ENCODE measurements around the gene ABTB2. TPM values are rescaled to one million over a fixed set of nuclear protein-coding genes. Genes with fewer than 3 reads are reported as not detected.

ABTB2 gene
- total RNA-seq, 2 experiments from 2014 or later = 0.91 to 0.97 TPM

DNA sequence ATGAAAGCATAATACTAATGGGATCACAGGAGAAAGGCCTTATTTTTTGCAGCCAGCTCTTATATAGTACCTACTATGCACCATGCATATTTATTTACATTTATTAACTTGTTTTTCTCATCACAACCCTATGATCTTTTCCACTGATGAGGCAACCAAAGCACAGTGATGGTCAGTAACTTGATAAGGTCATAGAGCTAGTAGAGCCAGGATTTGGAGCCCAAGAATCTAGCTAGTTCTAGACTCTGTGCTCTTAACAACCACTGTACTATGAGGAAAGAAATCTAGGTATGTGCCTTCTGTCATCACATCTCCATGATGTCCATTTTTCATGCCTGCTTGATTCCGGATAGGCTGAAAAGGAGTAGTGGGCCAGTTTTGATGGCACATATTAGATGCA, 24.0 kb upstream of the ABTB2 start:
- ATAC-seq (ENCODE audit: low read depth) = no peak
- Mint-ChIP-seq H3K4me3 (no peak overlapping the region), H3K4me1 (no peaks in the 10 kb centered on the region), H3K27me3 (peaks cover 20% of the 10 kb centered on the region), H3K27ac (no peak overlapping the region), H3K36me3 (no peaks in the 10 kb centered on the region), H3K9me3 (peaks cover 9% of the 10 kb centered on the region)
- DNase-seq = no peak
- POLR2A ChIA-PET = no interaction called here

DNA sequence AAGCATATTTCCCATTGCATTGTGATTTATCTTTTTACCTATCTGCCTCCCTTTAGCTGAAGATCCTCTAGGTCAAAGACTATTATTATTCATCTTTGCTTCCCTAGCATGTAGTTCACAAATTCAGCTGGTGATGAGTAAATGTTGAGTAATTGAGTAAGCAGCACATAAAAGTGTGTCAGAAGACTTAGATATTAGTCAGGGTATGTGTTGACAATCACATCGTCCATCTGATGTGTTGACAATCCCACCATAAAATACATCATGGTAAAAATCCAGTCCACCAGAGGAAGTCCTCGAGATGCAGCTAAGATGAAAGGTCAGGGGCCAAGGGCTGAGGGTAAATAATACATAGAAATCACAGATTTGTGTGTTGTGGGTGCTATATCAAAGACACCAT, 22.9 kb upstream of the ABTB2 start:
- ATAC-seq (ENCODE audit: low read depth) (no peak), DNase-seq (no peak)
- peaks cover 20% of the 10 kb centered on the region for H3K27me3 Mint-ChIP-seq
- peaks cover 12% of the 10 kb centered on the region for H3K9me3 Mint-ChIP-seq
- H3K27ac Mint-ChIP-seq = no peak overlapping the region
- H3K4me3 Mint-ChIP-seq = no peak overlapping the region
- peaks cover 1% of the 10 kb centered on the region for H3K36me3 Mint-ChIP-seq
- POLR2A ChIA-PET = no interaction called here
- no peaks in the 10 kb centered on the region for H3K4me1 Mint-ChIP-seq

DNA sequence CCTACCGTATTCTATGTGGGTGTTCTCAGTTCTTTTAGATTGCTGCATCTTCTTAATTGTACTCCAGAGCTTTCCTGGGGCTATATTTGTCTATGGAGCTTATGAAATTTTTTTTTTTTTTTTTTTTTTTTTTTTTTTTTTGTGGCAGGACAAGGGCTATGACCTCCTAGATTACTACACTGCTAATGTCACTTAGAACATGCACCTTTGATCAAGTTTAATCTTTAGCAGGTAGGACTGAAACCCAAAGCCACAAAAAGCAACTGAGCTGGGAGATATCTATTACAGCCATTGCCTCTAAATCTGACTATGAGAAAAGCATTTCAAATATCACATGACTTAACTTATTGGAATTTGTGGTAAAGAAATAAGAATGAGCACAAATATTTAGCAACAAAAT, 21.7 kb upstream of the ABTB2 start:
- no peak overlapping the region for H3K4me3 Mint-ChIP-seq
- peaks cover 16% of the 10 kb centered on the region for H3K9me3 Mint-ChIP-seq
- H3K4me1 Mint-ChIP-seq = no peaks in the 10 kb centered on the region
- H3K27me3 Mint-ChIP-seq = peaks cover 23% of the 10 kb centered on the region
- peaks cover 1% of the 10 kb centered on the region for H3K36me3 Mint-ChIP-seq
- DNase-seq (no peak), ATAC-seq (ENCODE audit: low read depth) (no peak)
- POLR2A ChIA-PET = no interaction called here
- H3K27ac Mint-ChIP-seq = no peak overlapping the region

DNA sequence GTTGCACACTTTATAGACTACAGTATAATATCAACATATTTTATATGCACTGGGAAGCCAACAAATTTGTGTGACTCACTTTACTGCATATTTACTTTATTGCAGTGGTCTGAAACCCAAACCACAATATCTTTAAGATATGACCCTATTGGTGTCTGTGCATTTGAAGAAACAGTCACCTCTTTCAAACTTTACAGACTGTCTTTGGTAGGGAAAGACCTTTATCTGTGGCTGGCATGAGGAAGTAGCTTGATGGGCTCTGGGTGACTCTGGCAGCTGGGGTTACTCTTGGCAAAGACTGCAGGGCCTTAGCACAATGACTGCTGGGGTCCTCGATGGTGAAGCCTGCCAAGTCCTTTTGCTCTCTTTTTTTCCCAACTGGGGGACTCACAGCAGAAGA, 21.3 kb upstream of the ABTB2 start:
- no peak for ATAC-seq (ENCODE audit: low read depth)
- no peak overlapping the region for H3K27ac Mint-ChIP-seq
- POLR2A ChIA-PET = no interaction called here
- no peaks in the 10 kb centered on the region for H3K4me1 Mint-ChIP-seq
- H3K9me3 Mint-ChIP-seq = peaks cover 16% of the 10 kb centered on the region
- no peak overlapping the region for H3K4me3 Mint-ChIP-seq
- no peak for DNase-seq
- H3K36me3 Mint-ChIP-seq = peaks cover 1% of the 10 kb centered on the region
- H3K27me3 Mint-ChIP-seq = peaks cover 23% of the 10 kb centered on the region

DNA sequence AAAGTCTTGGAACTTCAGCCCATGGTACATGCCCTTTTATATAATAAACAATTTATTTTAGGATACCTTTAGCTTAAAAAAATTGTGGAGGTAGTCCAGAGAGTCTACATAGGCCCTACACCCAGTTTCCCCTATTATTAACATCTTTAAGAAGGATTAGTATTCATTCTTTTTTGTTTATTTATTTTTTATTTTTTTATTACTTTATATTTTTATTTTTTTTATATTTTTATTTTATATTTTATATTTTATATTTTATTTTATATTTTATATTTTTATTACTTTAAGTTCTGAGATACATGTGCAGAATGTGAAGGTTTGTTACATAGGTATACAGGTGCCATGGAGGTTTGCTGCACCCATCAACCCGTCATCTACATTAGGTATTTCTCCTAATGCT, 15.9 kb upstream of the ABTB2 start:
- Mint-ChIP-seq H3K36me3 (peaks cover 1% of the 10 kb centered on the region), H3K4me1 (no peaks in the 10 kb centered on the region), H3K9me3 (peaks cover 14% of the 10 kb centered on the region), H3K27ac (no peak overlapping the region), H3K4me3 (no peak overlapping the region), H3K27me3 (peaks cover 11% of the 10 kb centered on the region)
- DNase-seq = no peak
- POLR2A ChIA-PET = no interaction called here
- ATAC-seq (ENCODE audit: low read depth) = no peak

DNA sequence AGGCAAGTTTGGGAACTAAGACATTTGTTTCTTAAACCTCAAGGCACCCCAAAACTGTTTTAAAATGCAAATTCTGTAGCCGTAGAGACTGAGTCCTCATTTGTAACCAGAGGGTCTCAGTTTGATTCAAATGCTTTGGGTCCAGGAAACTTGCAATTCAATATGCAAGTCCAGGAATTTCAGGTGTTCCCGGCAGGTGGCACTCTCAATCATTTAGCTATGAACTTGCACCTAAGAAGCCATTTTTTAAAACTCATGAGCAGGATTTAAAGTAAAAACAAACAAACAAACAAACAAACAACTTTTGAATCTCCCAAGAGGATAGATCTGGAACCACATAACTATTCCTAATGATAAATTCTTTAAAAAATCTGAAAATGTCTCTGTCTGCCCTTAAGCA, 8.7 kb upstream of the ABTB2 start:
- DNase-seq (no peak), ATAC-seq (ENCODE audit: low read depth) (no peak)
- POLR2A ChIA-PET = no interaction called here
- Mint-ChIP-seq H3K4me1 (peaks cover 8% of the 10 kb centered on the region), H3K36me3 (no peaks in the 10 kb centered on the region), H3K27me3 (peaks cover 29% of the 10 kb centered on the region), H3K9me3 (no peaks in the 10 kb centered on the region), H3K27ac (no peak overlapping the region), H3K4me3 (no peak overlapping the region)

DNA sequence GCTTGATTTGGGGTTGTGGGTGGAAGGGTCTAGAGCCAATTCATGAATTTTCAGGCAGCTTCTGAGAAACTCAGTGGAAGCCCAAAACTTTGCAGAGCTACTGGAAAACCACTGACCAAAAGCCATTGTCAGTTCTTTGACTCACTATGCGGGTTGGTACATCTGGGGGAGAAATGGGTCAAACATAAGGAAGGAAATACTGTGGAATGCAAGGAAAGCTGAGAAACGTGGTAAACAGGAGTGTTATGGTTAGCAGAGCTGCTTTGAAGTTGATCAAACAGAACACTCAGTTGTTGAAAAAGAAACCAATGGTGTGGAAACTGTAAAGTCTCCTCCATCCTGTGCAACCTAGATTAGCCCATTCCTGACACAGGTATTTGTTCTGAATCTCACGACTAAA, 6.3 kb upstream of the ABTB2 start:
- DNase-seq (no peak), ATAC-seq (ENCODE audit: low read depth) (no peak)
- POLR2A ChIA-PET = no interaction called here
- Mint-ChIP-seq H3K27me3 (peaks cover 40% of the 10 kb centered on the region), H3K4me1 (peaks cover 11% of the 10 kb centered on the region), H3K27ac (no peak overlapping the region), H3K4me3 (no peak overlapping the region), H3K9me3 (no peaks in the 10 kb centered on the region), H3K36me3 (no peaks in the 10 kb centered on the region)

DNA sequence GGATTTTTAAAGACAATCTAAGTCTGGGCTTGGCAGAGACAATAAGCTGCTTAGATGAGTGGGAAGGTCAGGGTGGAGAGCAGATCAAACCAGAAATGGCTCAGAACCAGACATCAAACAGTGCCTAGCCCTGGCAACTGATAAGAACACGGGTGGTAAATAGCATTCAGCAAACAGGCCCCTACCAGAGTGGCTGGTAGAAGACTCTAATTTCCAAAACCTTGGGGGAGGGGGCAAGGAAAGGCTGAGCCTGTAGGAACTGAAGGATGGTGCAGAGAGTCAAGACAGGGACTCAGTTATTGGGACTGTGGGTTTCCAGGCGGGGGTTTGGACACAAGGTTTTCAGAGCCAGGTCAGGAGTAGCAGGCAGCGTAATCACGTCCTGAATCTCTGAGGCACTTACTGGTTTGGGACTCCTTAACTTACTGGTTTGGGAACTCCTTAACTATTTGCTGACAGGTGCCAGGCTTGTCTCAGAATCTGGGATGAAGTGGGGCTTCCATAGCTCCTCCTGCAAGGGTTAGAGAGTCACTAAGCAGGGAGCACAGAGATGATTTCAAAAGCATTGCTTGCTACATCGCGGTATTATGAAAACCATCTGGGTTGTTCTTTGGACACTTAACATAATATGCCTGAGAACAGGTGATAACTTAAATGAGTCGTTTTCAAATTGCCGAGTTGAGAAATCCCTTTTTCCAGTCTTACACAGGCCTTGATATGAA, 5.7 kb upstream of the ABTB2 start:
- H3K36me3 Mint-ChIP-seq = no peaks in the 10 kb centered on the region
- POLR2A ChIA-PET = no interaction called here

DNA sequence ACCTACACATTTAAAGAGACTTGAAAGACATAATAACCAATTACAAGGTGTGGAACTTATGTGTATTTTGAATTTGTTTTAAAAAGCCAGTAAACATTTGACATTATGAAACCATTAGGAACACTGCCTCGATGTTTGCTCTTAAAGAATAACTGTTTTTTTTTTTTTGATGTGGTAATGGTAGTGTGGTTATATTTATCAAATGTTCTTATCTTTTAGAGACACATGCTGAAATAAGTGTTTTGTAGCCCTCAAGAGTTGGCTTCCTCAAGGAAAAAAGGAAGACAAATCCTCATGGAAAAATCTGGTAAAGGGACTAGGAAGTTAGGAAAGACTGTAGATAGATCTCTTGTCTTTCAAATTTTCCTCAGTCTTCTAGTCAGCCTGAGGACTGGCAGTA, 2.2 kb upstream of the ABTB2 start:
- ATAC-seq (ENCODE audit: low read depth) = no peak
- Mint-ChIP-seq H3K9me3 (no peaks in the 10 kb centered on the region), H3K27me3 (peaks cover 40% of the 10 kb centered on the region), H3K4me1 (peaks cover 23% of the 10 kb centered on the region), H3K36me3 (no peaks in the 10 kb centered on the region), H3K4me3 (no peak overlapping the region), H3K27ac (no peak overlapping the region)
- POLR2A ChIA-PET = no interaction called here
- DNase-seq = no peak

More for the DNA sequence above, 5.7 kb upstream of the ABTB2 start:
- no peak for DNase-seq
- no peaks in the 10 kb centered on the region for H3K9me3 Mint-ChIP-seq
- H3K4me1 Mint-ChIP-seq = peaks cover 13% of the 10 kb centered on the region
- peaks cover 35% of the 10 kb centered on the region for H3K27me3 Mint-ChIP-seq
- H3K4me3 Mint-ChIP-seq = no peak overlapping the region
- H3K27ac Mint-ChIP-seq = no peak overlapping the region
- no peak for ATAC-seq (ENCODE audit: low read depth)

DNA sequence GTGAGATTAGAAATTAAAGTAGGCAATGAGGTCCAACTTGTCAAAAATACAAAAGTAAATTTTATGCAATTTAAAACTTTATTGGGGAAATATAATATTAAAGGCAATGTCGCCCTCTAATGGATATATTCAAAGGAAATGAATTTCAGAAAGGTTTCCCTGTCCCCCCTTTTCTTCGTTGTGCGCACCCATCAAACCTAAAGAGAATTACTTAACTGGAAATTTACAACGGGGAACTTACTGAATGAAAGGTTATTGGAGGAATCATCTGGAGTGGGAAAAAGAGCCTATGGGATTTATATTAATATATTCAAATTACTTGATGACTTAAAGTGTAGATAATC, 1.7 kb upstream of the ABTB2 start:
- no peaks in the 10 kb centered on the region for H3K9me3 Mint-ChIP-seq
- peak overlapping the region; percentile 88 for H3K4me3 Mint-ChIP-seq
- no peak for DNase-seq
- POLR2A ChIA-PET = no interaction called here
- no peak for ATAC-seq (ENCODE audit: low read depth)
- peak overlapping the region; percentile 80 for H3K27ac Mint-ChIP-seq
- H3K36me3 Mint-ChIP-seq = no peaks in the 10 kb centered on the region
- H3K27me3 Mint-ChIP-seq = peaks cover 44% of the 10 kb centered on the region
- H3K4me1 Mint-ChIP-seq = peaks cover 24% of the 10 kb centered on the region

DNA sequence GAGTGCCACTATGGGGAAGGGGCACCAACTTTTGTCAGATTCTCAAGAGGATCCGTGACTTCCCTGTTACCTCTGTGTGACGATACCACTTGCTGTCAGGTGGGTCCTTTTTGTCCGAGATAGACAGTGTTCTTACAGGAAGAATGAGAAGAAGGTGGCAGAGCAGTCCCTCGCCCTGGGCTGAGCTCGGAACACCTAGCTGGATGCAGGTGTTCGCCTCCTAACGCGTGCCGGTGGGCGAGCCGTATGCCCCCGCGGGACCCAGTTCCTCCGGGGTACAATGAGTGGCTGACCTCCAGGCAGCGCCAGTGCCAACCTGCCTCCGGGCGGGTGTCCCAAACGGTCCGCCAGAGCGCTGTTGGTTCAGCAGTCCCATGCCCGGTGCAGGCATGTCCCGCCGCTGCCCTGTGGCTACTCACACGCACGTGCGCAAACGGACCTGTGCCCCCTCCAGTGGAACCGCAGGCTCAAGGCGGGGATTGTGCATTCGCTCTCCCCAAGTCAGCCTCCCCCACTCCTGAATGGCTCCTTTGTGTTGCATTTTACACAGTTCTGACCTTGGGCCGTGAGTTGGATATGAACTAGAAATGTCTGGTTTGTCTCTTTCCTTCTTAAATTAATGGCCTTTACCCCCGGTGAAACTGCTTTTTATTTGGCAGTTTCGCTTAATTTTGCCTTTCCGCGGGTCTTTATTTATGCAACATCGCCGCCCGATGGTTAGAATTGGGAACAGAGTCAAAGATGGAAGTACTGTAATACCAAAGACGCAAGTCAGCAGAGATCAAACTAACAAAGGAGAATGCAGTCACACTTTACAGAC, 1.1 kb upstream of the ABTB2 start:
- Mint-ChIP-seq H3K27ac (peak overlapping the region; percentile 84), H3K4me1 (peaks cover 22% of the 10 kb centered on the region), H3K9me3 (no peaks in the 10 kb centered on the region), H3K36me3 (no peaks in the 10 kb centered on the region), H3K27me3 (peaks cover 48% of the 10 kb centered on the region), H3K4me3 (peak overlapping the region; percentile 88)
- DNase-seq (peak; percentile 66), ATAC-seq (ENCODE audit: low read depth) (peak; percentile 0)
- POLR2A ChIA-PET = interaction anchor here (0.6 to 3.0 kb wide), 6 partner anchors 65 to 253 kb away, joined by 3 to 28 read pairs (median 4); partner anchors contain the start of gene NAT10

DNA sequence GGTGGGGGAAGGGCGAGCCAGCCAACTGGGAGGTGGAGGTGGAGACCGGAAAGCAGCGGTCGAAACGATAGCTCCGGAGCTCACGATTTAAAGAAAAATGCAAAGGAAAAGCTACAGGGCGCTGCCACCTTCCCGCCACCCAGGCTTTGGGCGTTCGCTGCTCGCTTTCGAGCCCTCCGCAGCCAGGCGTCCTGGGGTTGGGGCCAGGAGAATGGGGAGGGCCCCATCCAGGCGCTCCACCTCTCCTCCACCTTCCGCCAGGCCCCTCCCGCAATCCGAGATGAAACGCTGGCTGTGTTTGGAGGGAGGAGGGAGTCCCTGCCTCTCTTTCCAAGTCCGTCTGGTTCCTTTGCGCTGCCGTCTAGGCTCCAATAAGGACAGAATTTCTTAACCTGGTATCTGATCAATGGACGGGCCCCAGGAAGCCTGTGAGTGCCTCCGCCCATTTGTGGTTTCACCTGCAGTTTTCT, 483 bp upstream of the ABTB2 start:
- Mint-ChIP-seq H3K27ac (peak overlapping the region; percentile 84), H3K36me3 (no peaks in the 10 kb centered on the region), H3K27me3 (peaks cover 49% of the 10 kb centered on the region), H3K4me3 (peak overlapping the region; percentile 88), H3K4me1 (peaks cover 18% of the 10 kb centered on the region), H3K9me3 (no peaks in the 10 kb centered on the region)
- peak; percentile 35 for ATAC-seq (ENCODE audit: low read depth)
- POLR2A ChIA-PET = interaction anchor here (0.6 to 3.0 kb wide), 9 partner anchors 66 to 253 kb away, joined by 3 to 28 read pairs (median 4); partner anchors contain the start of genes CAT and NAT10
- DNase-seq = peak; percentile 75

DNA sequence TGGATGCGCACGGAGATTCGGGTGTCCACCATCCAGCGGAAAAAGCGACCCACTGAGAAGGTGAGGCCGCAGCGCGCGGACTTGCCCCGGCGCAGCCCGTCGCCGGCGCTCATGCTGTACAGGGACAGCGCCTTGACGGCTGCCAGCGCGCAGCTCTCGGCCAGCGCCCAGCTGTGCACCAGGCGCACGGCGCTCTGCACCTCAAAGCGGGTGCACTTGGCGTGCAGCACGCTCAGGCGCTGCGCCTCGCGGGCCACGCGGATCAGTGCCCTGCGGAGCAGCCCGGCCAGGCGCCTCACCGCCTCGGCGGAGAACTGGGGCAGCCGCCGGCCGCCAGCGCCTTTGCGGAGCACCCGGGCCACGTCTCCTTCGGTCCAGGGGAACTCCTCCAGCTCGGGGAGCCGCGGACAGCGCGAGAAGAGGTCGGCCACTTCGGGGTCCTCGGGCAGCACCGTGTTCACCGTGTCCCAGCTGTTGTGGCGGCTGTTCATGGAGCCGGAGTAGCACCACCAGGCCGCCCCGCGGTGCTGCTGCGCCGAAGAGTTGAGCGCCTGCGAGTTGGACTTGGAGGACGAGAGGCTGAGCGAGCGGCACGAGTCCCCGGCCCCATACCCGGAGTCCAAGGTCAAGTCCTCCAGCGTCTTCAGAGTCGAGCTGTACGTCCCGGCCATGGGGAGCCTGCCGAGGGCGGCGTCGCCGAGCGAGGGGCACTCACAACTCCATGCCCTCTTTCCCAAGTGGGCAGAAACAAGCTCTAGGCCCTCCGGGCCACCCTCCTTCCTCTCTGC, 703 bp downstream of the ABTB2 start:
- Mint-ChIP-seq H3K36me3 (no peaks in the 10 kb centered on the region), H3K27ac (no peak overlapping the region), H3K4me3 (peak overlapping the region; percentile 88), H3K9me3 (no peaks in the 10 kb centered on the region), H3K27me3 (peaks cover 48% of the 10 kb centered on the region), H3K4me1 (peaks cover 18% of the 10 kb centered on the region)
- POLR2A ChIA-PET = interaction anchor here (0.8 to 3.0 kb wide), 6 partner anchors 12 to 185 kb away, joined by 3 to 28 read pairs (median 5); partner anchors contain the start of gene CAT
- ATAC-seq (ENCODE audit: low read depth) (peak; percentile 7), DNase-seq (peak; percentile 67)
